ENCODE measurements around the gene ABLIM2.

Gene ABLIM2

DNA sequence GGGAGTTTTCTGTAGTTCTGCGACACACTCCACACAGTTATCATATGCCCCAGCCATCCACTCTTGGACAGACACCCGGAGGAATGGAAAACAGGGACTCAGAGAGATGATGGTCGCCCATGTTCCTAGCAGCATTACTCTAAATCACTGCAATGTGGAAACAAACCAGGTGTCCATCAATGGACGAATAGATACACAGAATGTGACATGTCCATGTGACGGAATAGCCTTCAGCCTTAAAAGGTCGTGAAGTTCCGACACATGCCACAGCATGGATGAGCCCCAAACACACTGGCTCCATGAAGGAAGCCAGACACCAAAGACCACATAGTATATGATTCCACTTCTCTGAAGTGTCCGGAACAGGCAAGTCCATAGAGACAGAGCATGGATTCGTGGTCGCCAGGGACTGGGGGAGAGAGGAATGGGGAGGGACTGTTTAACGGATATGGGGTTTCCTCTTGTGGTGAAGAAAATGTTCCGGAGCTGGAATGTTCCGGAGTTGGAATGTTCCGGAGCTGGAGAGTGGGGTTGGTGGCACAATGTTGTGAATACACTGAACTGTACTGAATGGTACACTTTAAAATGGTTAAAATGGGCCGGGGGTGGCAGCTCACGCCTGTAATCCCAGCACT, 190.2 kb downstream of the ABLIM2 start:
- in situ Hi-C loops (cut with MboI; ENCODE audit: low sequenced_read_pairs), result no loop called here

DNA sequence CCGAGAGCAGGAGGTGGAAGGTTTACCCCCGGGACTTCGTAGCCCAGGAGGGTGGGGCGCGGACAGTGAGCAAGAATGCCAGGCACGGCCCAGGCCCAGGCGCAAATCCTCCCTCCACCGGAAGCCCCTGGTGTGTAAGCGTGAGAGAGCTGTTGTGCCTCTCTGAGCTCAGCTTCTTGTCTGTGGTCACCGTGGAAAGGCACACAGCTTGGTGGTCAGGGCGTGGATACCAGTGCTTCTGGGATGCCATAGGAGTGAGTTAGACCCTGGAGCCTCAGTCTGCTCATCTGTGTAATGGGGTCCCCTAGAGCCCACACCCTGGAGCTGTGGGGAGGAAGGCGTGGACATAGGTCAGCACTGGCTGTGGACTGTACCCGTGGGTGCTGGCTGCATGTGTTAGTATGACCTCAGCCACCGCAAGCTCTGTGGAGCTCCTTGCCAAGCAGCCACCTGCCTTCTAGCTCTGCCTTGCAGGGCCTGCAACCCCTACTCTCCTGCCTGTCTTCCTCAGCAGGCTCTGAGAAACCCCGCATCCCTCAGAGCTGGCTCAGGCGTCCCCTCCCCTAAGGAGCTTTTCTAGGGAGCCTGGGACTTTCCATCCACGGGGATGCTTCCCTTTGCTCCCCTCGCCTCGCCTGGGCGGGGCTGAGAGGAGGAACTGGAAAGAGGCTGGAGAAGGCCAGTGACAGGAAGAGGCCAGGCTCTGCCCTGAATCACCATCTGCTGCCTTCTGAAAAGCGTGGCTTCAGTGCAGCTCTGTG, 190.9 kb downstream of the ABLIM2 start:
- in situ Hi-C loops (cut with MboI; ENCODE audit: low sequenced_read_pairs), result no loop called here

DNA sequence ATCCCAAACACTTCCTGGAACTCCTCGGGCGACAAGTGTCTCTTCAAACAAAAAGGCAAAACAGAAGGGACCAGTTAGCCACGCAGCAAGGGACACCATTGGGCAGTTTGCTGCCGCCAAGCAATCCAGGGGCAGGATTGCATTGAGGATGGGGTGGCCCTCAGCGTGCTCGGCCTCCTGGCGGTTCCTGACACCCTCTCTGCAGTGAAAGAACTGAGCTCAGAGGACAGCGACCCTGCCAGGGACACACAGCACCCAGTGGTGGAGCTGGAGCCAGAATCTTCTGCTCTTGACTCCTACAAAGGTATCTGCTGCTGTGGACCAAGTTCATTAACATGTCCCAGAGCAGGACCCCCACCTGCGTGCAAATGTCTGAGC, 191.6 kb downstream of the ABLIM2 start:
- in situ Hi-C loops (cut with MboI; ENCODE audit: low sequenced_read_pairs), result no loop called here

DNA sequence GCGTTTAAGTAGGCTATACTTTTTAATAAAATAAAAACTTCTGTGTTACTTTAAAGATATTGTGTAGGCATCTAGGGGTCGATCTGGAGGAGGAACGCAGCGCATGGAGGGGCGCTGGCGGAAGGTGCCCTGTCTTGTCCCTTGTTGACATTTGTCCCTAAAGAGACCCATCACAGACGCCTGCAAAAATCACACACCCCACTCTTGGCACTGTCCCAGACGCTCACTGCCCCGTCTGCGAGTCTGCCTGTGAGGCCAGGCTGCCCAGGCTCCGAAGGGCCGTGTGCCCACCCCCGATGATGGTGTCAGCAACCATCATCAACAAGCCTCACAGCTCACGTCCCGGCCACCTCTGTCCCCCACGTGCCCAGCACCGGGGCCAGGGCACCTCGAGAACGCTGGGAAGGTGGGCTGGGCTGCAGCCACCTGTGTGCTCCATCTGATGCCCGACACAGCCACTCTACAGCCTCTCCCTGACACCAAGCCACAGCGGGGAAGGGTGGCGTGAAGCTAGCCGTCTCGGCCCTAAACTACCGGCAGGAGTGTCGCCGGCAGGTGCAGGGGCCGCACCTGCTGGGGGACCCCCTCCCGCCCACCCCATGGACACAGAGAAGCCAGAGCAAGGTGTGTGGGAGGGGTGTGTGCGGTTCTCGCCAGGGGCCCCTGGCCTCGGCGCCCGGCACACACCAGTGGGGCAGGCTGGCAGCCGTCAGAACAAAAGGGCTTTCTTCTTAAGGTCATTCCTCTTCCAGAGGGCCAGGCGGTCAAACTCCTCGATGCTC, 192.1 kb downstream of the ABLIM2 start:
- in situ Hi-C loops (cut with MboI; ENCODE audit: low sequenced_read_pairs), result no loop called here

DNA sequence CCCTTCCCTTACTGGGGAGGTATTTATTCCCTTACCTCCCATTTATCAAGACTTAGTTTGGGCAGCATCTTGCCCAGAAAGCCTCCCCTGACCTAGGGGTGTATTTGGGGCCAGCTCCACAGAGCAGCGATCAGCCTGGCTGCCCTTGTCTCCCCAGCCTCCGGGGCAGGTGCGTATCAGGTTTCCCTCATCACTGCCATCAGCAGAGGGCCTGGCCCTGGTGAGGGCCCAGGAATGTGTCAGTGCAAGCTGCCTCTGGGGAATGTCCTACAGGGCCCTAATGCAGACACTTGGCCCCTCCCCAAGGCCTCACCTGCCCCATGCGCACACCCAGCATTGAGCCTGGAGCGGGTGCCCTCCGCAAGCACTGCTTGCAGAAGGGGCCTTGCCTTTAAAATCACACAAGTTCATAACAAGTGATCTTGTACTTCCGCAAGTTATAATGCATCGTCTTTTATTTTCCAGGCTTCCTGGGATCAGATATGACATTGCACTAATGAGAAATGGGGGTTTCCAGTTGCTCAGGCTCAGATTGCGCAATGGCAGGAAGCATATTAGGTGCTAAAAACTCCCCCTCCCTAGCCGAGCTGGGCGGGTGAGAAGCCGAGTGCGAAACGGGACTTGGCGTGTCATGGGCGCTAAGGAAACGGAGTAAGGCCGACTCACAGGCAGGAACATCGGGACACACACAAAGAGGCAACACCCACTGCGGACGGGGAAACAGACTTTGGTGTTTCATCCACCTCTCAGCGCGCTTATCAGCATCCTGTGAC, 193.5 kb downstream of the ABLIM2 start:
- in situ Hi-C loops (cut with MboI; ENCODE audit: low sequenced_read_pairs), result no loop called here

DNA sequence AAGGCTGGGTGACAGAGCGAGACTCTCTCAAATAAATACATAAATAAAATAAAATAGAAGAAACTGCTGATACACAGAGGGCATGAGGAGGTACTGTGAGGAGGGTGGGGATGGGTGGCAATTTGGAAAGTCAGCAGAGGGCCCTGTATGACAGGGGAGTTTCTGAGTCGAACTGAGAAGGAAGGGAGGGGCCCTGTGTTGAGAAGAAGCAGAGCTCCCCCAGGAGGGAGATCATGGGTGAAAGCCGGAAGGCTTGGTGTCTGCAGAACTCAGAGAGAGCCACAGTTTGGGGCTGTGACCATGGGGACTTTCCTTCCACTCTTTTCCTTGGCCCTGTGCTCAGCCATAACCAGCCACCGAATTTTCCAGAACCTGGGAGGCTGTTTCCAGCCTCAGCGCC, 194.2 kb downstream of the ABLIM2 start:
- in situ Hi-C loops (cut with MboI; ENCODE audit: low sequenced_read_pairs), result no loop called here

DNA sequence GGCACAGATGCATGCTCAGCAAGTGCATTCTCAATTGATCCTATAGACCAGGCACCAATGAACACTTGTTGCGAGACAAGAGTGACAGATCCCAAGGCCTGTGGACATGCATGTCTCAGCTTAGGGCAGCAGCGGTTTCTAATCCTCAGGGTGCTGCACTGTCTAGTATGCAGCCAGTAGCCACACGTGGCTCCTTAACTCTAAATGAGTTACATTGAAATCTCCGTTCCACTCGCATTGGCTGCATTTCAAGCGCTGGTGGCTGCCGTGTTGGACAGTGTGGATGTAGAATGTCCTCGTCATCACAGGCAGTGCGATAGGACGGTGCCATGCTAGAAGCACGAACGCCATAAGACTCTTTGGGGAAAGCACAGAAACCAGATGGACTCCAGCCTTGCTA, 194.9 kb downstream of the ABLIM2 start:
- in situ Hi-C loops (cut with MboI; ENCODE audit: low sequenced_read_pairs), result no loop called here

DNA sequence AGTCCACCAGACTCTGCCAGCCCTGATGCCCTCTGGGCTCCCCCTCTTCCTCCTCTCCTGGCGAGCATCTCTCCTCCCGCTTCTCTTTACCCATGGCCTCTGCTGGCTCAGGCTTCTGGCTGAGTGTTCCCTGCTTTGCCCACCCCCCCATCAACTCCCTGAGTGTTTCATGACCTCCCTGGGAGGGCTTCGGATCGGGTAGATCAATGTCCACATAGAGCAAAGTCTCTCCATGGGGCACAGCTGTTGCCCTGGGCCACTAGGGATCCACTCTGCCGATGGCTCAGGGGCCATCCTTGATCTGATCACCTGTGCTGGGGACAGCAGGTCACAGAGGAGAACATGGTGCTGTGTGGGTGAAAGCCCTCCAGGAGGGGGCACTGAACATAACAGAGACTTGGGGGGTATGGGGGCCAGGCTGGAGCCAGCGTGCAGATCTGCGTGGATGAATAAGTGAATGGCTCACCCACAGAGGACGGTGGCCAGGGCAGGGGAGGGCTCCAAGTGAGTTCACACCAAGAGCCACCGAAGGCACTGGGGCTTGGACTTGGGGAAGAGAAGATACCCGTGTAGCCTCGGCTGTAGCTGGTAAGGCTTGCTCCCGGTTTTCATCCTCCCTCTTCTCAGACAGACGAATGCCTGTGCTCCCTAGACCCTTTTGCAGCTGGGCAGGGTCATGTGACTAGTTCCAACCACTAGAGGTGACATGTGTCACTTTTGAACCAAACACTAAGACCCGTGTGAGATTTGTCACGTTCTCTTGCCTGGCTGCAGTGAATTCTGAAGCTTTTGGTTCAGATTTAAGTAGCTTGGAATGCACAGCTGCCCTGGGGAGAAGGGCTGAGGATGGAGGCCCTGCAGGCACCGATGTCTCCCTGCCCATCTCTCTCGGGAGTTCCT, 195.8 kb downstream of the ABLIM2 start:
- in situ Hi-C loops (cut with MboI; ENCODE audit: low sequenced_read_pairs), result no loop called here

DNA sequence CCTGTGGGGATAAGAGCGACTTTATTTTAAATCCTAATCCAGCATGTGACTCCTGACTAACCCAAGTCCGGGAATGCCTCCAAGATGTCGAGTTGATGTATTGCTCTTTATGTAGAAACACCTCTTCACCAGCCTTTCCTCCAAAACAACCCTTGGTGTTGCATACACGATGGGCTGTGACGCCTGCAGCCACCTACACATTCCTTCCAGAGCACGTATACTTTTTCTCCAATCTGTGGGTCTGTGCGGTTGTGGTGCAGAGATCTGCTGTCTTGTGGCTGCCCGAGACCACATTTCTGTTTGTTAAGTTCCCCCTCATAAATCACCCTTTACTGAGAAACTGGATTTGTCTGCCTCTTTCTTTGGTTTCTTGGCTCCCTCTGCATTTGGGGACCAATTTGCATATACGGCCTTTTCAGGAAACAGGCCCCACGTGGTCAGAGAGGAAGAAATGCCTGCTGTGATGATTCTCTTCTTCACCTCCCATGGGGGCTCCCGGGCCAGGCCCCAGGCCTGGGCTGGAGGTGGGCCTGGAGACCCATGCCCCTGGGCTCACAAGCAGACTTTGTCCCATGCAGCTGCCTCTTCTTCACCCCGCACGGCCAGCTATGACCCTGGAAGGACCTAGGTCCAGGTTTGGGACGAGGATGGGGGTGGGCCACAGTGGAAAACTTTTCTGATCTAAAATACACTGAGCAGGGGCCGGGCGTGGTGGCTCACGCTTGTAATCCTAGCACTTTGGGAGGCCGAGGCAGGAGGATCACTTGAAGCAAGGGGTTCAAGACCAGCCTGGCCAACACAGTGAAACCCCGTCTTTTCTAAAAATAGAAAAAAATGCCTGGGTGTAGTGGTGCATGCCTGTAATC, 197.6 kb downstream of the ABLIM2 start:
- in situ Hi-C loops (cut with MboI; ENCODE audit: low sequenced_read_pairs), result no loop called here

DNA sequence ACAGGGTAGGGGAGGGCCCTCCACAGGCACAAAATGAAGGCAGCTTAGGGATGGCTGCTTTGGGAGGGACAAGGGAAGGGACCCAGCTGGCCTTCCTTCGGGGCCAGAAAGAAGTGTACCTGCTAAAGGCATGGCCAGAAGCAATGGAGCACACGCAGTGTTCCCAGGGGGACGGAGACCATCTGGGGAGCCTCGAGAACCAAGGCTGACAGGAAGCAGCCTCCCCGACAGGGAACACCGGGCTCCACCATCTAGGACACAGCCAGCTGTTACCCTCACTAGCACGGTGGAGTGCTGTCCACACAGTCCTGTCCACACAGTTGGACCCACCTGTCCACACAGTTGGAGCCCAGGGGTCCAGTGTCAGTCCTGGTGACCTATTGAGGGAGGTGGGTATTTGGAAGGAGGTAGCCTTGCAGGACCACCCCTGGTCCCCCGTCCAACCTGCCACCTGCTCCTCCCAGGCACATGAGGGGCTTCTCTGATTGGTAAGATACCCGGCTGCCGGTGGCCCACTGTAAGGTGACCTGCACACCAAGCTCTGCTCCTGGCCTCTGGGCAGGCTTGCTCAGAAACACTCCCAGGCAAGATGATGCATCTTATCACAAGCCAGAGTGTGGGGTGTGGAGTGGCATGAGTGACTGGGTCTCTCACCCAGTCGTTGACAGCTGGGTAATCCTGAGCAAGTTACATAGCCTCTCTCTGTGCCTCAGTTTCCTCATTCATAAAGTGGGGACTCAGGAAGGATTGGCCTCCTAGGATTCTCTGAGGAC, 198.4 kb downstream of the ABLIM2 start:
- in situ Hi-C loops (cut with MboI; ENCODE audit: low sequenced_read_pairs), result no loop called here

DNA sequence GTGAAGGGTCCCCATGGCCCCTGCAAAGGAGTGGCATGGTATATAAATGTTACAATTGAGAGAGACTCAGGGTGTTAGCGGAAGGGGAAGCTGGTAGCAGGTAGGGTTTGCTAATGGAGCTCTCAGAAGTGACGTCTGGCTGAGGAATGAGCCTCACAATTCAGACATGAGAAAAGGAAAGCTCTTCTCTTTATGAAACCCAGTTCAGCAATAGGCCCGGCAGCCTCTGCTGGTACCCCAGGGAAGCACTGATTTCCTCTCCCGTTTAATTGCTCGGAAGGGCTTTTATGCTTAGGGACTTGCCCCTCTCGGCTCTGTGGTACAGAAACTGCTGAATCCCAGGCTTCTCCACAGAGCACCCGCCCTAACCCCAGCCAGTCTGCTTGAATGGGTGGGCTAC, 199.5 kb downstream of the ABLIM2 start:
- in situ Hi-C loops (cut with MboI; ENCODE audit: low sequenced_read_pairs), result no loop called here

DNA sequence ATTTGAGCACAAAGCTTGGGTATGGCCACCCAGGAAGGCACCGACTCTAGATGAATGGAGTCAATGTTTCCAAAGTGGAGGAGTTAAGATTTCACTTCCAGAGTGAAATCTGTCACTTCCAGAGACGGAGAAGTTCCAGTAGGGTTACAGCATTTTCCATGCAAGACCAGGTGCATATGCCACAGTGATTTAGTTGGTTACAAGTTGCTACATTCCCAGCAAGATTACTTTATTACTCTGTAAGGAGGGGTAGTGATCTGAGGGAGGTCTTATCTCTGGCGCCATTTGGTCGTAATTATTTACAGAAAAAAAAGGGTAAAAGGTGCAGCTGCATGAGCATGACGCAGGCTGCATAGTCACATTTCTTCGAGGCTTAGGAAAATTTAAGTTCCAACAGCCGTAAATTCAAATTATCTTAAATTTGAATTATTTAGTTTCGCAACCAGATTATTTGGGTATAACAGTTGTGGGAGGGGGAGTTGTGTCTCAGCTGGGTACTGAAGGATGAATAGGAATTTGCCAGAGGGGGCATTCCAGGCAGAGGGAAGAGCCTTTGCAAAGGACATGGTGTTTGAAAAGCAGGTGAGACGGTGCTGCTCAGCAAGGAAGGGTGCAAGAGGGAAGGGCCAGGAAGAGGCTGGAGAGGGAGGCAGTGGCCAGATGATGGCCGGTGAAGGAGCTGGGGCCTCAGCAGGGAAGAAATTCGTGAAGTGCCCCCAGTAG, 201.5 kb downstream of the ABLIM2 start:
- in situ Hi-C loops (cut with MboI; ENCODE audit: low sequenced_read_pairs), result no loop called here

DNA sequence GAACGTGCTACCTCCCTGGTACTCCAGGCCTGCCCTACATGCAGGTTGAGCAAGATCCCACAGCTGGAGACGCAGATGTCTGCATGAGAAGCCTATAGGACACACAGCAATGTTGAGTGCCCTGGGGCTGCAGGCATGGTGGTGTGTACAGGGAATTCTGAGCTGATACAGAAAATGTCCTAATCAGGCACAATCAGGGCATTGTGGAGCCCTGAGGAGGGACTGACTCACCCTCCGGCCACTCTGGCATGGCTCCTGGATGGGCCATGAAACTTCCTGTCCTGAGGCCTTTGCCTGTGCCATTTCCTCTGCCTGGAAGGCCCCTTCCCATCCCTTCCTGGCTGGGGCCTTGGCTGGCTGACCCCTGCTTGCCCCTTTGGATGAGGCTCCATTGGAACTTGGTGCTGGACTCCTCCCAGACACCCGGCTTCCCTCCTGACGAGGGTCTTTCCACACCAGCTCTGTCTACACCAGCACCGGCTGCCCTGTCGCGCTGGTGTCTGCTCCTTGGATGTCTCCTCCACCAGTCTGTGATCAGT, 202.3 kb downstream of the ABLIM2 start:
- in situ Hi-C loops (cut with MboI; ENCODE audit: low sequenced_read_pairs), result no loop called here

DNA sequence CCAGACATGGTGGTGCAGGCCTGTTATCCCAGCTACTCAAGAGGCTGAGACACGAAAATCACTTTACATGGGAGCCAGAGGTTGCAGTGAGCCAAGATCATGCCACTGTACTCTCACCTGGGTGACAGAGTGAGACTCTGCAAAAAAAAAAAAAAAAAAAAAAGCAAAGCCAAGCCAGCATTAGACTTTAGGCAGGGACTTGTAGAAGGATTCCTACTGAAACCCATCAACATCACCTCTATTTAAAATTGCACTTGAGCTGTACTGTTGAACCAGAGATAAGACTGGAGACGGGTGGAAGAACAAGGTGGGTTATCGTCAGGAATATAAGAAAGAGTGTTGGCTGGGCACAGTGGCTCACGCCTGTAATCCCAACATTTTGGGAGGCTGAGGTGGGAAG, 203.2 kb downstream of the ABLIM2 start:
- in situ Hi-C loops (cut with MboI; ENCODE audit: low sequenced_read_pairs), result no loop called here

DNA sequence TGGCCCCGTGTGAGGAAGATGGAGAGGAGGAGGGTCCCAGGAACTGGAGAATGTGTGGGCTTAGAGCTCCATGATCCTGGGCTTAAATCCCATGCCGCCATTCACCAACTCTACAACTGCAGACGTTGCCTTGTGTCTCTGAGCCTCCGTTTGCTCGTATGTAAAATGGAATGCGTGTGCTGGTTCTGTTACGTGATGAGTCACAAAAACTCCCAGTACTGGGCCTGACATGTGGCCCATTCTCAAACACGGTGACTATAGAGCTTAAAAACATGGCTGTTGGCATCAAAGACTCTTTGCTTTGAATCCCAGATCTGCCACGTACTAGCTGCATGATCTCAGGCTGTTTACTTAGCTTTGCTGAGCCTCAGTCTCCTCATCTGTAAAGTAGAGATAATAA, 206.0 kb downstream of the ABLIM2 start:
- in situ Hi-C loops (cut with MboI; ENCODE audit: low sequenced_read_pairs), result no loop called here

DNA sequence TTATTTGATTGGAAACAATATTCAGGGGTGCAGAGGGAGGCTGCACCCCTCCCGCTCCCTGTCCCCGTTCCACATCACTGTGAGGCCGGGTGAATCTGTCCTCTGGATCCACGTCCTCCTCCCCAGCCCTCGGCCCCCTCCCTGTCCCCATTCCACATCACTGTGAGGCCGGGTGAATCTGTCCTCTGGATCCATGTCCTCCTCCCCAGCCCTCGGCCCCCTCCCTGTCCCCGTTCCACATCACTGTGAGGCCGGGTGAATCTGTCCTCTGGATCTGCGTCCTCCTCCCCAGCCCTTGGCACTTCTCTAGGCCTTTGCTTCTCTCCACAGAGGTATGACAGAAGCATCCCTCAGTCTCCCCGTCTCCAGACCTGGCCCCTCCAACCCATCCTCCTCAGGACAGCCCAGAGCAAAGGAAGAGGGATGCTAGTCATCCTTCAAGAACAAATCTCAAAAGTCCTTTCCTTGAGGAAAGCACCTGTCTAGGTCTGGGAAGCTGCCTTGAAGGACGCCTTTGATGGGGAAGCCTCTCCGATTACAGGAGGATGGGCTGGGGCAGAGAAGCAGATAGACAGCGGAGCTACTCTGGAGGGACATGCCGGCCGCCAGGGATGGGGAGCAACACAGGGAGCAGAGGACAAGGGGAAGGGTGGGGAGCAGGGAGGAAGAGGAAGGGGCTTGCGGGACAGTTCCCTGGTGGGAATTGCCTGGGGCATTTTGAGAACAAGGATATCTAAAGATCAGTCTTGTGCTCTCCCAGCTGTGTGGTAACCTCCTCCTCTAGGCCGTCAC, 208.1 kb downstream of the ABLIM2 start:
- in situ Hi-C loops (cut with MboI; ENCODE audit: low sequenced_read_pairs), result no loop called here

DNA sequence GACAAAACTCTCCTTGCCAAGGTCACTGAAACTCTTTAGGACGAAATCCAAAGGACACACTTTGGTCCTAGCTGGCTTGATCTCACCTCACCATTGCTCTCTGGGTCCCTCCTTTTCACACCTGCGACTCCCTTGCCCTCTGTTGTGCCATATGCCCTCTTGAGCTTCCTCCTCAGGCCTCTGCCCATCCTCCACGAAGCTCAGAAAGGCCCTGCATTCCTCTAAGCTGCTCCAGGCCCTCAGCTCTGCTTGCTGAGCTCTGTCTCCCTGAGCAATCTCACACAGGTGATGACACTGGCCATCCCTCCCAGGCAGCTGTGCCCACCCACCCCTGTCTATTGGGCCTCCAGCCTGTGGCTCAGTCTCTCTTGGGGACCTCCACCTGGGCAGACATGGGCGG, 208.9 kb downstream of the ABLIM2 start:
- in situ Hi-C loops (cut with MboI; ENCODE audit: low sequenced_read_pairs), result no loop called here
